H7 (cell line): ENCODE results near the gene APBB2. TPM values are rescaled to one million over a fixed set of nuclear protein-coding genes. Genes with fewer than 3 reads are reported as not detected.

ENCODE experiments used
- DNase-seq: peaks from one replicate; pipeline ENCODE4 v3.0.0; 2012
- H3K27me3 ChIP-seq: 2 replicates; pipeline ENCODE4 v1.6.0; 2011; ENCODE audit warnings: mild to moderate bottlenecking, low read length; ENCODE audit not compliant: control insufficient read depth, insufficient read depth
- H3K36me3 ChIP-seq: replicated peaks from 2 replicates; pipeline ENCODE4 v1.5.1; 2011; ENCODE audit warnings: low read length; ENCODE audit not compliant: control insufficient read depth, insufficient read depth
- H3K4me3 ChIP-seq: 2 replicates; pipeline ENCODE4 v1.5.1; 2011; ENCODE audit warnings: low read depth, mild to moderate bottlenecking, control low read depth, low read length, moderate library complexity; ENCODE audit not compliant: insufficient read depth
- total RNA-seq: library from RNA; depleted of rRNA; stranded (reverse); fragments of >200 nt; shearing (Covaris generic); gene quantifications from 2 replicates; pipeline ENCODE4 v1.2.3, GENCODE V29; 2014

The APBB2 gene
- total RNA-seq, 1 experiment from 2014 or later, result 33.4 TPM

DNA sequence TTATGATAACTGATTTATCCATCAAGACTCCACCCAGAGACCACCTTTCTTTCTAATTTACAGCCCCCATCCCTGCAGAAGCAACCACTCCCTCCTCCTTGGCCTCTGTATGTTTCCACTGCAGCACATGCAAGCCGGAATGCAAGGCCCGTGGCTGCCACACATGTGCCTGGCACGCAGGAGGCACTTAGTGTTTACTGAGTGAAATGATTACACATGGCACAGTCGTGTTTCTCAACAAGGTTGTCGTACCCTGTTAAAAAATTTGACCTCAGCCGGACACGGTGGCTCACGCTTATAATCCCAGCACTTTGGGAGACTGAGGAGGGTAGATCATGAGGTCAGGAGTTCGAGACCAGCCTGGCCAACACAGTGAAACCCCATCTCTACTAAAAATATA, 104.3 kb downstream of the APBB2 start:
- DNase-seq, result no peak
- Histone ChIP-seq H3K4me3 (no peak overlapping the region), H3K36me3 (no peaks in the 10 kb centered on the region), H3K27me3 (no peaks in the 10 kb centered on the region)

DNA sequence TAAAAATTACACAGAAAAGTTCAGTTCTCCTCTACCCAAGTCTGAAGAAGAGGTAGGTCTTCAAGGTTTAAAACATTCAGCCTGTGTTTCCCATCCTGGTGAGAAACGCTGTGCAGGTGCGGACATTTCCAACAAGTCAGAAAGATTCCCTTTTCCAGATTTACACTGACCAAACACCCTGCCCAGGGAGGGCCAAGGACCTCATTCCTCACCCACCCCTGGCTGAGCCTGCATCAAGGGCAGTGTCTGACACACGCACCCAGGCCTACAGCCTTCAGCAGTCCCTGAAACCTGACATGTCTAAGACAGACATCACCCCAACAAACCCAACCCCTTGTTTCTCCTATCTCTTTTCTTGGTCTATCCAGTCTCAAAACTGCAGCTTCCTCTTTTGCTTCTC, 105.9 kb downstream of the APBB2 start:
- DNase-seq, result no peak
- Histone ChIP-seq H3K36me3 (no peaks in the 10 kb centered on the region), H3K4me3 (no peak overlapping the region), H3K27me3 (no peaks in the 10 kb centered on the region)

GRCh38 chr4:41106694-41107419, 107.5 kb downstream of the APBB2 start:
- no peak for DNase-seq
- H3K27me3 ChIP-seq, result no peaks in the 10 kb centered on the region
- H3K4me3 ChIP-seq, result no peak overlapping the region
- H3K36me3 ChIP-seq, result no peaks in the 10 kb centered on the region

DNA sequence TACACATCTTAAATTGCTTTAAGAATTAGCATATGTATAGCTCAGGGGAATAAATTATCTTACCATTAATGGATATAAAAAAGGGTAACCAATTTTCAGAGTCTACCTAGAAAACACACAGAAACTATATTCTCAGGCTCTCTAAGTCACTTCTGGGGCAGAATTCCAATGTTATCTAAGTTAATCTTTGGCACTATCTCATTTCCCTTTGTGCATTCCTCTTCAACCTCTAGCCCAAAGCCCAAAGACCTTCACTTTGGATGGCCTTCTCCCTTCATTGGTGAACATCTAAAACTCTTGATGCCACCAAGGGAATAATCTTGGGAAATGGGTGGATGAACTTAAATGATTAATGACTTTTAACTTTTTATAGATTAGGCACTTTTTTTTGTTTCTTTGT, 108.3 kb downstream of the APBB2 start:
- no peaks in the 10 kb centered on the region for H3K27me3 ChIP-seq
- no peak for DNase-seq
- no peaks in the 10 kb centered on the region for H3K36me3 ChIP-seq
- no peak overlapping the region for H3K4me3 ChIP-seq

DNA sequence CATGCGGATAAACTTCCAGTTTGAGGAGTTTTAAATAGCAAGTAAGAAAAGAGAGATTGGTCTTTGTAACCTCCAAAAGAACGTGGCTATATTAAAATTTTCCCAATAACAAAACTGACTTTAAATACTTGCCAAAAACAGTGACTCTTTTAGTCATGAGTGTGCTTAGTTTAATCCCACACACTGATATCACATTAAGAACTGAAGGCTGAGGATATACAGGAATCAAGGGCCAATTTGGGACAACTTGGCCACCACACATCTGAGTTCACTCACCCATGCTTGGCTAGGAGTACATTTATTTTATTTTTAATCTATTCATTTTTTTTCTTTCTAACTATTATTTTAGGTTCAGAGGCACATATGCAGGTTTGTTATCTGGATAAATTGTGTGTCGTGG, 110.2 kb downstream of the APBB2 start:
- DNase-seq, result no peak
- no peaks in the 10 kb centered on the region for H3K27me3 ChIP-seq

DNA sequence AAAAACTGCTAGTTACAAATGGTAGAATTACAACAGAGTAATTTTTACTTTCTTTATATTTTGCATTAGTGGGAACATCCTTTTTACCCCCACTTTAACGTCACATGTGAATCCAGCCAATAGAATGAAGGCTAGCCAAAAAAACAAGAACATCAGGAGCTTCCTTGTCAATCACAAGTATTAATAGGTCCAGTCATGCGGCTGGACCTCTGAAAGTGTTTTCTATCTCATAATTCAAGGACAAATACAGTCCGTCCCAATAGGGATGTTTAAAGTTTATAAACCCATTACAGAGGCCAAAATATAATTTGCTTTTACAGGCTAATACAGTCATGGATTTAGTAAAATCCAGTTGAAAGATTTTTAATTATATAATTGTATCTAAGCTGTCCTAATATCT, 110.7 kb downstream of the APBB2 start:
- H3K4me3 ChIP-seq, result no peak overlapping the region
- H3K27me3 ChIP-seq, result no peaks in the 10 kb centered on the region
- DNase-seq, result no peak
- no peaks in the 10 kb centered on the region for H3K36me3 ChIP-seq

More for the DNA sequence above, 110.2 kb downstream of the APBB2 start:
- no peak overlapping the region for H3K4me3 ChIP-seq
- no peaks in the 10 kb centered on the region for H3K36me3 ChIP-seq

DNA sequence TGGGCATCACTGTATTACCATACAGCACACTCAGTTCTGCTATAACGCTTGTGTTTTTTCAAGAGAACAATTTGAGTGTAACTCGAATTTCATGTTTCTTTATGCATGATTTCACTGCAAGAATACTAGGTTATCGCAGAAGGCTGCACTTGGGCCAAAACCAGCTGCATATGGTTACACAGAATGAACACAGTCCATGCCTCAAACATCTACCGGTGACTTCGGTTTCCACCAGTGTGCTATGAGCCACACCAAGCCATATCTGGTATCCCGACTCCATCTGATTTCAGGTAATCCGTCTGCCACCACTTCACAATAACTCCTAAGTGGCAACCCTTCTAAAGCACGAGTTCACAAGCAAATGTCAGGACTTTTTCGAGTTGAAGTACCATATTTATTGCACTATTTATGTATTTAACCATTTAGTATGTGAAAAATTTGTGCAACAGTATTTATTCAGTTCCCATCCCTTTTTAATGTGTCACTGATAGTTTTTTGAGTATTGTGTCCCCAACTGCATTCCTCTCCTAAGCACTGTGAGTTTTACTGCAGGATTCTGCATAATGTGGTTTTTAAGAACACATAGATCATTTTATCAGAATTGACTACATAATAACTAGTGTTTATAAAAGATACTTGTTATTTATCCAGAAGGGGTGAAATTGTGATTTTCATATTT, 111.8 kb downstream of the APBB2 start:
- DNase-seq, result no peak
- Histone ChIP-seq H3K27me3 (no peaks in the 10 kb centered on the region), H3K4me3 (no peak overlapping the region), H3K36me3 (no peaks in the 10 kb centered on the region)

DNA sequence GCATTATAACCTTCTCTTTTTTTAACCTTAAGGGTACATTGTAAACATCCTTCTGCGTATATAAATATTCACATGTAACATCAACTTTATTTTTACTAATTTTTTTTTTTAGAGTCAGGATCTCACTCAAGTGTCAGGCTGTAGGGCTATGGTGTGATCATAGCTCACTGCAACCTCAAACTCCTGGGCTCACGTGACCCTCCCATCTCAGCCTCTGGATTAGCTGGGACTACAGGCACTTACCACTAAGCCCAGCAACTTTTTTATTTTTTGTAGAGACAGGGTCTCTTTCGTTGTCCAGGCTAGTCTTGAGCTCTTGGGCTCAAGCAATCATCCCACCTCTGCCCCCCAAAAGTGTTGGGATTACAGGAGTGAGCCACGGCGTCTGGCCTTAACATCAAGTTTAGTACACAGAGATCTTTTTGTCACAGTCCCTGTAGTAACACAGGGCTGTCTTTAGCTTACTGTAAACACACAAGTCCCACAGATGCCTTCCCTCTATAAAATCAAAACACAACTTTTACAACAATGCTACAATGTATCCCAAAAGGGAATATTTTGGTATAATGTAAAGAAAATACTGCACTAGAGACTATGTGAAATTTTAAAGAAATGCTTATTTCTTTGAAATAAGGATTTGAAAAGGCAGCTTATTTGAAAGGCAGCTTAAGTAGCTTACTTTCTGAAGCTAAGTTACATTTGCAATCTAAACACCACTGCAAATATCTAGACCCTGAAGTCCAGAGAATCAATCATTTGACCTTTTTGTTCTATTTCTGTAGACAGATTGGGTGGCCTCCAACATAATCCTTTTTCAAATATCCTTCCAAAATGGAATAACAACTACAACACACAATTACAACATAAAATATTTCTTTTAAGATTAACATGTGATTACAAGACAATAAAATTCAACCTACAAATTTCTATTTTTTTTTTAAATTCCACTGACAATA, 116.0 kb downstream of the APBB2 start:
- Histone ChIP-seq H3K36me3 (no peaks in the 10 kb centered on the region), H3K27me3 (no peaks in the 10 kb centered on the region), H3K4me3 (no peak overlapping the region)
- DNase-seq, result no peak

DNA sequence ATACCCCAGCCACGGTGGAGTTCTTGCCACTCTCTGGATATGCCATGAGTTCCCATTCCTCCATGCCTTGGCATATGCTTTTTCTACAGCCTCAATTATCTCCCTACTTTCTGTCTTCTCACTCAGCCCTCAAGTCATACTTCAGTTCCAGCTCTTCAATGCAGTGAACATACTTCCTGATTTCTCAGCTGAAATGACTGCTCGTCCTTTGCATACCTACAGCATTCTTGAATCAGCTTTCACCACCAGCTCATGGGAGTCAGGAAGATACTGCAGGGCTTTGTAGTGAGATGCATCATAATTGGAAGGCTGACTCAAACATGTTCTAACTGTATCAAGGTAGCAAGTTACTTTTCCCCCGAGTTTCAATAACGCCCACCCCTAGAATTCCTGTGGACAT, 118.4 kb downstream of the APBB2 start:
- Histone ChIP-seq H3K36me3 (no peaks in the 10 kb centered on the region), H3K27me3 (no peaks in the 10 kb centered on the region), H3K4me3 (no peak overlapping the region)
- no peak for DNase-seq

DNA sequence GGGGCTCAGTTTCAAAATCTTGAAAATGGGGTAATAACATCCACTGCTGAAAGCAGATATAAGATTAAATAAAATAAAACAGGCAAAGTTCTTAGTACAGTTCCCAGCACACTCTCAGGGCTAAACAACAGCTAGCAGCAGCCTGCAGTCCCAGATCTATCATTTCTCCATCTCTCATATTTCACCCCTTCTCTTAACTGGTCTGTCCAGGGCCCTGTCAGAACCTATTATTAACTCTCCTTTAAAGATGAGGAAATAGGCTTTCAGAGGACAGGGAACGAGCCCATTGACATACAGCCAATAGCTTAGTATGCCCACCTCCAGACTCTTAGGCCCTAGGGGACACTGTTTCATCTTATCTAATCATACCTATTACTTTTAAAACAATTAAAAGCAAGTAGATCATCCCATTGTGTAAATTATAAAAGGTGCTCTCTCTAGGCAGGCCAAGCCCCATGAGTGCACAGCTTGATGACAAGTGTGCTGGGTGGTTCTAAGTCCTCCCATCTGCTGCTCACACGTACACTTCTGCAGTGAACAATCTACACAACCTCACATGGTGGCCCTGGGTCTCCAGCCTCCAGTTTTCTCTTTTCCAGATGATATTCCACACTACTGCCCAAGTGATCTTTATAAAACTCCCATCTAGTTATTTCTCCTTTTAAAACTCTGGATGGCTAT, 119.0 kb downstream of the APBB2 start:
- Histone ChIP-seq H3K27me3 (no peaks in the 10 kb centered on the region), H3K36me3 (no peaks in the 10 kb centered on the region), H3K4me3 (no peak overlapping the region)
- DNase-seq, result no peak

- H3K36me3 ChIP-seq, result no peaks in the 10 kb centered on the region
- H3K4me3 ChIP-seq, result no peak overlapping the region
- no peak for DNase-seq
- no peaks in the 10 kb centered on the region for H3K27me3 ChIP-seq
These were observed 122.2 kb downstream of the APBB2 start for GRCh38 chr4:41092128-41092527.

DNA sequence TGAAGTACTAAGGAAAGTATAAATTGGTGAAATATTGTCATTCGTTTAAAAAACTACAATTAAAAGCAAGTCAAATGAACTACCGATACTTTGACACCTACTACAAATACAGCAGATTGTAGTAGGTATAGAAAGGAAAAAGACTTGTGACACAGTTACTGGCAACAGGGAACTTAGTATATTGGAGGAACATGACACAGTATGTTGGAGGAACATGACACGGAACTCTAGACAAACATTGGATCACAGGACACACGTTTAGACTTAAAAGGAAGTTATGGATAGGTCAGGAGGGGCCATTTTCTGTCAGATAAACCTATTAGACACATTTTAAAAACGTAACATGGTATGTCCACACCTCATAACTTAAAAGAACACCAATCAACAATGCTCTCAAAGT, 132.5 kb downstream of the APBB2 start:
- no peaks in the 10 kb centered on the region for H3K36me3 ChIP-seq
- H3K4me3 ChIP-seq, result no peak overlapping the region
- H3K27me3 ChIP-seq, result no peaks in the 10 kb centered on the region
- no peak for DNase-seq

- no peaks in the 10 kb centered on the region for H3K27me3 ChIP-seq
- no peak overlapping the region for H3K4me3 ChIP-seq
- no peaks in the 10 kb centered on the region for H3K36me3 ChIP-seq
- DNase-seq, result no peak
These were observed 133.4 kb downstream of the APBB2 start for GRCh38 chr4:41080976-41081375.

- no peaks in the 10 kb centered on the region for H3K36me3 ChIP-seq
- no peaks in the 10 kb centered on the region for H3K27me3 ChIP-seq
These were observed 134.3 kb downstream of the APBB2 start for GRCh38 chr4:41079881-41080560.

More at GRCh38 chr4:41079881-41080560, 134.3 kb downstream of the APBB2 start:
- no peak overlapping the region for H3K4me3 ChIP-seq
- no peak for DNase-seq
